ACHN (cell line): ENCODE measurements around the gene HOXA7.
A peak's percentile ranks its signal among the peaks of the same experiment; 100 is the strongest.

Experiments
- DNase-seq: peaks from one replicate; pipeline ENCODE4 v3.0.0-alpha.2; 2015
- in situ Hi-C: cut with HindIII; loops from 2 replicates; pipeline ENCODE4 v1.10.0; 2017; ENCODE audit warnings: low sequenced_read_pairs, low pct_ligation_motif_present, low pct_unique_long_range_greater_than_20kb

Gene HOXA7

GRCh38 chr7:27164367-27165088 lies 8.1 kb upstream of the HOXA7 start:
- in situ Hi-C loops: loop anchor here (10.0 kb wide), 1 partner anchor 780 kb away; no protein-coding TSS in a partner anchor
- DNase-seq: peak; percentile 61

- in situ Hi-C loops: loop anchor here (10.0 kb wide), 1 partner anchor 779 kb away; no protein-coding TSS in a partner anchor
Measured at GRCh38 chr7:27164045-27164366, 7.5 kb upstream of the HOXA7 start.

GRCh38 chr7:27163288-27164044 lies 7.0 kb upstream of the HOXA7 start:
- DNase-seq: peak; percentile 46
- in situ Hi-C loops: loop anchor here (10.0 kb wide), 1 partner anchor 779 kb away; no protein-coding TSS in a partner anchor

More at GRCh38 chr7:27164045-27164366, 7.5 kb upstream of the HOXA7 start:
- DNase-seq: peak; percentile 35

GRCh38 chr7:27162561-27163287 lies 6.2 kb upstream of the HOXA7 start:
- DNase-seq: peak; percentile 25

GRCh38 chr7:27161721-27162560 lies 5.5 kb upstream of the HOXA7 start:
- in situ Hi-C loops: loop anchor here (10.0 kb wide), 1 partner anchor 777 kb away; no protein-coding TSS in a partner anchor
- DNase-seq: peak; percentile 51

More at GRCh38 chr7:27162561-27163287, 6.2 kb upstream of the HOXA7 start:
- in situ Hi-C loops: loop anchor here (10.0 kb wide), 1 partner anchor 778 kb away; no protein-coding TSS in a partner anchor

- DNase-seq: peak; percentile 62
- in situ Hi-C loops: loop anchor here (10.0 kb wide), 1 partner anchor 776 kb away; no protein-coding TSS in a partner anchor
Measured at GRCh38 chr7:27161214-27161720, 4.8 kb upstream of the HOXA7 start.

- peak; percentile 91 for DNase-seq
- in situ Hi-C loops: loop anchor here (10.0 kb wide), 1 partner anchor 776 kb away; no protein-coding TSS in a partner anchor
Measured at GRCh38 chr7:27160546-27161213, 4.2 kb upstream of the HOXA7 start.

GRCh38 chr7:27160145-27160545 lies 3.7 kb upstream of the HOXA7 start:
- peak; percentile 39 for DNase-seq
- in situ Hi-C loops: loop anchor here (10.0 kb wide), 1 partner anchor 775 kb away; no protein-coding TSS in a partner anchor

GRCh38 chr7:27159266-27160144 lies 3.0 kb upstream of the HOXA7 start:
- peak; percentile 47 for DNase-seq
- in situ Hi-C loops: loop anchor here (10.0 kb wide), 1 partner anchor 775 kb away; no protein-coding TSS in a partner anchor

- in situ Hi-C loops: no loop called here
- peak; percentile 43 for DNase-seq
Measured at GRCh38 chr7:27158436-27159265, 2.2 kb upstream of the HOXA7 start.

- in situ Hi-C loops: no loop called here
- DNase-seq: peak; percentile 46
Measured at GRCh38 chr7:27157702-27158431, 1.4 kb upstream of the HOXA7 start.

GRCh38 chr7:27156916-27157701 lies 634 bp upstream of the HOXA7 start:
- DNase-seq: peak; percentile 48

GRCh38 chr7:27155816-27156507 lies 513 bp downstream of the HOXA7 start:
- peak; percentile 56 for DNase-seq
- in situ Hi-C loops: no loop called here

More at GRCh38 chr7:27156916-27157701, 634 bp upstream of the HOXA7 start:
- in situ Hi-C loops: no loop called here
